Mesendoderm (in vitro differentiated cells): ENCODE results near the gene SLC16A10.

ENCODE experiments used
- DNase-seq: peaks from one replicate; pipeline ENCODE4 v3.0.0; 2013
- H2AK5ac ChIP-seq: 2 replicates; pipeline ENCODE4 v1.6.1; 2013; ENCODE audit warnings: low read length, inconsistent platforms
- H2BK120ac ChIP-seq: 2 replicates; pipeline ENCODE4 v1.6.1; 2013; ENCODE audit warnings: low read depth, mild to moderate bottlenecking, low read length, moderate library complexity, mixed read lengths
- H2BK15ac ChIP-seq: replicated peaks from 2 replicates; pipeline ENCODE4 v1.6.1; 2013; ENCODE audit warnings: low read depth, mild to moderate bottlenecking, moderate library complexity
- H2BK5ac ChIP-seq: 2 replicates; pipeline ENCODE4 v1.6.1; 2013; ENCODE audit warnings: low read length, inconsistent platforms
- H3K18ac ChIP-seq: 2 replicates; pipeline ENCODE4 v1.6.1; 2013; ENCODE audit warnings: mild to moderate bottlenecking, low read length, mixed read lengths
- H3K23ac ChIP-seq: one replicate; pipeline ENCODE4 v1.6.1; 2013; ENCODE audit warnings: low read length
- H3K27ac ChIP-seq: 2 replicates; pipeline ENCODE4 v1.5.1; 2013; ENCODE audit warnings: low read depth, mild to moderate bottlenecking, inconsistent platforms, low read length, moderate library complexity
- H3K27me3 ChIP-seq: 2 replicates; pipeline ENCODE4 v1.6.1; 2013; ENCODE audit warnings: low read length, control low read depth, mild to moderate bottlenecking, inconsistent platforms; ENCODE audit not compliant: insufficient read depth, poor library complexity
- H3K36me3 ChIP-seq: 2 replicates; pipeline ENCODE4 v1.6.1; 2013; ENCODE audit warnings: low read length, inconsistent platforms; ENCODE audit not compliant: control insufficient read depth, insufficient read depth
- H3K4ac ChIP-seq: one replicate; pipeline ENCODE4 v1.6.1; 2013; ENCODE audit warnings: low read depth, mild to moderate bottlenecking, low read length, moderate library complexity
- H3K4me1 ChIP-seq: 2 replicates; pipeline ENCODE4 v1.6.1; 2013; ENCODE audit warnings: low read depth, low read length, inconsistent platforms; ENCODE audit not compliant: control insufficient read depth
- H3K4me2 ChIP-seq: 2 replicates; pipeline ENCODE4 v1.6.1; 2013; ENCODE audit warnings: low read length
- H3K4me3 ChIP-seq: 2 replicates; pipeline ENCODE4 v1.5.1; 2013; ENCODE audit warnings: mild to moderate bottlenecking, low read length
- H3K56ac ChIP-seq: one replicate; pipeline ENCODE4 v1.6.1; 2013; ENCODE audit warnings: low read length
- H3K79me1 ChIP-seq: 2 replicates; pipeline ENCODE4 v1.6.1; 2013; ENCODE audit warnings: low read length, inconsistent platforms
- H3K79me2 ChIP-seq: 2 replicates; pipeline ENCODE4 v1.6.1; 2013; ENCODE audit warnings: mild to moderate bottlenecking, low read length; ENCODE audit not compliant: control insufficient read depth, insufficient read depth
- H3K9ac ChIP-seq: 2 replicates; pipeline ENCODE4 v1.6.1; 2013; ENCODE audit warnings: low read length, inconsistent platforms
- H4K5ac ChIP-seq: one replicate; pipeline ENCODE4 v1.6.1; 2013; ENCODE audit warnings: low read length
- H4K8ac ChIP-seq: one replicate; pipeline ENCODE4 v1.6.1; 2013; ENCODE audit warnings: low read depth, mild to moderate bottlenecking, control low read depth, low read length, moderate library complexity
- WGBS: extraction: QIAGEN DNeasy Blood & Tissue Kit; methylation state at CpG from one replicate; pipeline ENCODE4 v1.1.7; 2013; ENCODE audit warnings: low lambda C conversion rate, missing lambda C conversion rate; ENCODE audit not compliant: insufficient coverage; ENCODE audit errors: extremely low coverage; 5-methylcytosine and 5-hydroxymethylcytosine counted together

Gene SLC16A10

GRCh38 chr6:111147440-111147839 lies 60.1 kb downstream of the SLC16A10 start:
- no peak overlapping the region for H3K18ac ChIP-seq
- no peak overlapping the region for H3K4me3 ChIP-seq
- DNase-seq: no peak
- H3K9ac ChIP-seq: no peak overlapping the region
- H3K4me1 ChIP-seq: no peaks in the 10 kb centered on the region
- H3K4ac ChIP-seq: no peak overlapping the region
- H4K5ac ChIP-seq: no peak overlapping the region
- H3K23ac ChIP-seq: no peak overlapping the region
- H3K79me2 ChIP-seq: no peaks in the 10 kb centered on the region
- H3K56ac ChIP-seq: no peak overlapping the region
- H4K8ac ChIP-seq: no peak overlapping the region
- no peak overlapping the region for H2BK5ac ChIP-seq
- no peaks in the 10 kb centered on the region for H3K79me1 ChIP-seq
- no peak overlapping the region for H3K4me2 ChIP-seq
- no peaks in the 10 kb centered on the region for H3K27me3 ChIP-seq
- no CpG with 5 or more reads among the region's 3 CpGs for WGBS
- H3K27ac ChIP-seq: no peak overlapping the region
- H2AK5ac ChIP-seq: no peak overlapping the region
- no peak overlapping the region for H2BK15ac ChIP-seq
- no peak overlapping the region for H2BK120ac ChIP-seq
- no peaks in the 10 kb centered on the region for H3K36me3 ChIP-seq

GRCh38 chr6:111148110-111148509 lies 60.8 kb downstream of the SLC16A10 start:
- H3K36me3 ChIP-seq: no peaks in the 10 kb centered on the region
- H3K79me2 ChIP-seq: no peaks in the 10 kb centered on the region
- H3K4me3 ChIP-seq: no peak overlapping the region
- H3K79me1 ChIP-seq: no peaks in the 10 kb centered on the region
- no peak overlapping the region for H2BK5ac ChIP-seq
- no CpG with 5 or more reads among the region's 1 CpG for WGBS
- no peak overlapping the region for H4K5ac ChIP-seq
- H3K18ac ChIP-seq: no peak overlapping the region
- no peak overlapping the region for H3K9ac ChIP-seq
- H3K56ac ChIP-seq: no peak overlapping the region
- H2BK120ac ChIP-seq: no peak overlapping the region
- no peak overlapping the region for H4K8ac ChIP-seq
- no peaks in the 10 kb centered on the region for H3K4me1 ChIP-seq
- no peak overlapping the region for H2BK15ac ChIP-seq
- H3K4me2 ChIP-seq: no peak overlapping the region
- DNase-seq: peak; percentile 16
- H3K27ac ChIP-seq: no peak overlapping the region
- H3K27me3 ChIP-seq: no peaks in the 10 kb centered on the region
- no peak overlapping the region for H2AK5ac ChIP-seq
- no peak overlapping the region for H3K23ac ChIP-seq
- H3K4ac ChIP-seq: no peak overlapping the region

GRCh38 chr6:111150577-111150976 lies 63.3 kb downstream of the SLC16A10 start:
- H2AK5ac ChIP-seq: no peak overlapping the region
- H3K27ac ChIP-seq: no peak overlapping the region
- H3K23ac ChIP-seq: no peak overlapping the region
- no peak overlapping the region for H3K4ac ChIP-seq
- no peak overlapping the region for H4K8ac ChIP-seq
- no peaks in the 10 kb centered on the region for H3K79me2 ChIP-seq
- H2BK15ac ChIP-seq: no peak overlapping the region
- DNase-seq: no peak
- no peaks in the 10 kb centered on the region for H3K27me3 ChIP-seq
- H3K56ac ChIP-seq: no peak overlapping the region
- no peaks in the 10 kb centered on the region for H3K36me3 ChIP-seq
- no peak overlapping the region for H3K18ac ChIP-seq
- no CpG with 5 or more reads among the region's 1 CpG for WGBS
- H3K79me1 ChIP-seq: no peaks in the 10 kb centered on the region
- H3K4me3 ChIP-seq: no peak overlapping the region
- H2BK5ac ChIP-seq: no peak overlapping the region
- no peak overlapping the region for H3K4me2 ChIP-seq
- H4K5ac ChIP-seq: no peak overlapping the region
- H3K9ac ChIP-seq: no peak overlapping the region
- H3K4me1 ChIP-seq: no peaks in the 10 kb centered on the region
- H2BK120ac ChIP-seq: no peak overlapping the region

GRCh38 chr6:111154981-111155380 lies 67.7 kb downstream of the SLC16A10 start:
- Histone ChIP-seq H3K4me1 (no peaks in the 10 kb centered on the region), H3K27me3 (no peaks in the 10 kb centered on the region), H3K36me3 (no peaks in the 10 kb centered on the region), H3K23ac (no peak overlapping the region), H3K4ac (no peak overlapping the region), H3K79me1 (no peaks in the 10 kb centered on the region), H2AK5ac (no peak overlapping the region), H3K79me2 (no peaks in the 10 kb centered on the region), H4K8ac (no peak overlapping the region), H4K5ac (no peak overlapping the region), H2BK5ac (no peak overlapping the region), H3K27ac (no peak overlapping the region), H3K9ac (no peak overlapping the region), H3K18ac (no peak overlapping the region), H2BK15ac (no peak overlapping the region), H3K4me2 (no peak overlapping the region), H2BK120ac (no peak overlapping the region), H3K4me3 (no peak overlapping the region), H3K56ac (no peak overlapping the region)
- no peak for DNase-seq
- no CpG with 5 or more reads among the region's 4 CpGs for WGBS

GRCh38 chr6:111157412-111157811 lies 70.1 kb downstream of the SLC16A10 start:
- no peak overlapping the region for H3K4ac ChIP-seq
- no peak overlapping the region for H3K4me3 ChIP-seq
- H2BK15ac ChIP-seq: no peak overlapping the region
- H3K9ac ChIP-seq: no peak overlapping the region
- H3K27ac ChIP-seq: no peak overlapping the region
- no peak overlapping the region for H3K18ac ChIP-seq
- no peak overlapping the region for H4K8ac ChIP-seq
- WGBS: no CpG with 5 or more reads among the region's 5 CpGs
- DNase-seq: no peak
- no peak overlapping the region for H3K56ac ChIP-seq
- no peaks in the 10 kb centered on the region for H3K4me1 ChIP-seq
- no peak overlapping the region for H4K5ac ChIP-seq
- no peaks in the 10 kb centered on the region for H3K36me3 ChIP-seq
- H3K27me3 ChIP-seq: no peaks in the 10 kb centered on the region
- no peak overlapping the region for H2BK120ac ChIP-seq
- no peak overlapping the region for H2AK5ac ChIP-seq
- no peaks in the 10 kb centered on the region for H3K79me2 ChIP-seq
- H3K23ac ChIP-seq: no peak overlapping the region
- H3K79me1 ChIP-seq: no peaks in the 10 kb centered on the region
- H3K4me2 ChIP-seq: no peak overlapping the region
- no peak overlapping the region for H2BK5ac ChIP-seq

GRCh38 chr6:111159633-111160032 lies 72.3 kb downstream of the SLC16A10 start:
- H3K4me2 ChIP-seq: no peak overlapping the region
- H3K4me3 ChIP-seq: no peak overlapping the region
- H3K79me1 ChIP-seq: no peaks in the 10 kb centered on the region
- H4K8ac ChIP-seq: no peak overlapping the region
- no peaks in the 10 kb centered on the region for H3K36me3 ChIP-seq
- H3K4ac ChIP-seq: no peak overlapping the region
- H3K56ac ChIP-seq: no peak overlapping the region
- DNase-seq: no peak
- no peak overlapping the region for H2BK5ac ChIP-seq
- no peaks in the 10 kb centered on the region for H3K4me1 ChIP-seq
- no peak overlapping the region for H3K18ac ChIP-seq
- H2BK120ac ChIP-seq: no peak overlapping the region
- H4K5ac ChIP-seq: no peak overlapping the region
- H3K79me2 ChIP-seq: no peaks in the 10 kb centered on the region
- no peak overlapping the region for H3K23ac ChIP-seq
- H2AK5ac ChIP-seq: no peak overlapping the region
- H3K9ac ChIP-seq: no peak overlapping the region
- H3K27me3 ChIP-seq: no peaks in the 10 kb centered on the region
- no peak overlapping the region for H2BK15ac ChIP-seq
- no peak overlapping the region for H3K27ac ChIP-seq
